Psoas muscle (tissue), 8 donors: Measurements from ENCODE around the gene CACNG6. TPM values are rescaled to one million over a fixed set of nuclear protein-coding genes. Genes with fewer than 3 reads are reported as not detected.

Source experiments
- ATAC-seq, 4 donors: fragments of 200-7000 bp; cut with Tn5 transposase; one replicate each; pipeline ENCODE4 v1.9.1; 2020; ENCODE audit warnings: moderate library complexity in 3 of 4, mild to moderate bottlenecking in 2 of 4
- DNase-seq, 2 donors: peaks; one replicate each; pipeline ENCODE4 v3.0.0-alpha.2; 2020
- H3K27ac ChIP-seq: fragments of 200-600 bp; one replicate; pipeline ENCODE4 v1.8.0; 2022
- H3K27me3 ChIP-seq, 3 donors: fragments of 200-600 bp in 1 of 3; one replicate each; pipeline versions ENCODE4 v1.6.1 to v1.8.0; 2013 to 2022; ENCODE audit warnings: low read length in 2 of 3, mild to moderate bottlenecking in 2 of 3, moderate library complexity in 1 of 3; ENCODE audit not compliant: insufficient read depth in 3 of 3
- H3K36me3 ChIP-seq, 2 donors: fragments of 200-600 bp in 1 of 2; one replicate each; pipeline versions ENCODE4 v1.6.1 to v1.8.0; 2013 to 2022; ENCODE audit warnings: low read depth in 1 of 2, mild to moderate bottlenecking in 1 of 2, moderate library complexity in 1 of 2; ENCODE audit not compliant: insufficient read depth in 1 of 2
- H3K4me1 ChIP-seq: fragments of 200-600 bp; one replicate; pipeline ENCODE4 v1.8.0; 2022
- H3K4me3 ChIP-seq: fragments of 200-600 bp; one replicate; pipeline ENCODE4 v1.8.0; 2022; ENCODE audit warnings: mild to moderate bottlenecking
- H3K9me3 ChIP-seq: fragments of 200-600 bp; one replicate; pipeline ENCODE4 v1.8.0; 2022
- WGBS, 3 donors: extraction: QIAGEN DNeasy Blood & Tissue Kit; methylation state at CpG; one replicate each; pipeline versions ENCODE4 v1.1.6 to v1.1.7; 2013; 5-methylcytosine and 5-hydroxymethylcytosine counted together
- intact Hi-C, 2 donors: fragments of 100-400 bp; cut with DNase I; formaldehyde crosslinking; loops; one replicate each; pipeline versions ENCODE4 v1.11.0 to v1.14.2; 2022
- polyA plus RNA-seq, 3 donors: library from polyadenylated mRNA; stranded (reverse); fragments of 200-250 nt; gene quantifications; one replicate each; pipeline ENCODE4 v1.2.3, GENCODE V29; 2013
- total RNA-seq, 4 donors: library from RNA; stranded (reverse); fragmentation: NEBNext Ultra II Directional in 2 of 4; extraction: Animal tissue kit (Norgen Biotek cat#: 25700) in 2 of 4; gene quantifications; one replicate each; pipeline versions ENCODE4 v1.2.1 to v1.2.4, GENCODE V29; 2021 to 2023
- TF ChIP-seq, protein P1 (sequence below): fragments of 200-600 bp; IDR thresholded peaks from one replicate; pipeline ENCODE4 v1.8.0; 2022; ENCODE audit warnings: antibody characterized with exemption
- donor health status: healthy with polysubstance abuse.
- donor health status: DM: no; HTN: no; CAD: no; lungs with moderate emphysema.
- donor health status: Bipolar disorder and iron deficiency.
- donor health status: healthy.
- donor health status: DM: yes; HTN: yes; CAD: no.
- donor health status: DM: no; HTN: no; CAD: no.
- donor health status: DM: no; HTN: no; CAD: no.
- donor health status: DM: yes; HTN: yes; CAD: no.

CACNG6 gene
- total and polyA plus RNA-seq, 7 donors: 2.1 to 33.1 (median 20.4) TPM

DNA sequence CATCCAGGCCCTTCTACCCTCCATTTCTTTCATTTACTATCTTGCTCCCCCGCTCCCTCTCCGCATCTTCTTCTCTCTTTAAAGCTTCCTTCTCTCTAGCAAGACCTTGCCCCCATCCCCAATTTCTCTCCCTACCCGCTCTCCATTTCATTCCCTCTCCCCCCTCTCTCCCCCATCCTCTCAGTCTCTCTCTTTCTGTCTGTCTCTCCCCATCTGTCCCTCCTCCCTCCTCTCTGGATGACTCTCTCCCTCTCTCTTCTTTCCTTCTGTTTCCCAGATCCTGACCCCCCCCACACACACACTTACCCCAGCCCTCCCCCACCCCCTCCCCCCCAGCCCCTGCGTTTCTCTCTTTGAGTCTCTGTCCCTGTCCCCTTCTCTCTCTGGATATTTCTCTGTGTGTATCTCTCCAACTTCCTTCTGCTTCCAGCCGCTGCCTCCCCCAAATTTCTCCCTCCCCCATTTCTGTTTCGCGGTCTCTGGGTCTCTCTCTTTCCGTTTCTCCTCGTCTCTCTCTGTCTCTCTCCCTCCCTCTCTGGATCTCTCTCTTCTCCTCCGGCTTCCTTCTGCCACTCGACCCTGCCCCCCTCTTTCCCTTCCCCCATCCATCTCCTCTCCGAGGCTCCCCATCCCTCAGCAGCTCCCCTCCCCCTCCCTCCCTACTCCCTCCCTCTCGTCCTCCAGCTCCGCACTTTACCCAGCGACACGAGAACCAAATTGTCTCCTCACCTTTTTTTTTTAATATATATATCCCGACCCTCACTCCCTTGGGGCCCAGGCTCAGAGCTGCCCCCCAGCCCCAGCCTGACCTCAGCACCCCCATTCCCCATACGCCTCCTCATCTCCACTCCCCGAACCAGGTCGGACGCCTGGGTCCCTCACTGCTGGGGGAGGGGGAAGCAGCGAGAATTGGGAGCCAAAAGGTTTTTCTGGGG, 32.3 kb upstream of the CACNG6 start:
- peaks cover 0 to 80% (median 32%) of the 10 kb centered on the region in 3 donors for H3K27me3 ChIP-seq
- no peaks in the 10 kb centered on the region for H3K9me3 ChIP-seq
- no peaks in the 10 kb centered on the region for H3K4me1 ChIP-seq
- H3K4me3 ChIP-seq: no peak overlapping the region
- TF ChIP-seq, protein P1, sequence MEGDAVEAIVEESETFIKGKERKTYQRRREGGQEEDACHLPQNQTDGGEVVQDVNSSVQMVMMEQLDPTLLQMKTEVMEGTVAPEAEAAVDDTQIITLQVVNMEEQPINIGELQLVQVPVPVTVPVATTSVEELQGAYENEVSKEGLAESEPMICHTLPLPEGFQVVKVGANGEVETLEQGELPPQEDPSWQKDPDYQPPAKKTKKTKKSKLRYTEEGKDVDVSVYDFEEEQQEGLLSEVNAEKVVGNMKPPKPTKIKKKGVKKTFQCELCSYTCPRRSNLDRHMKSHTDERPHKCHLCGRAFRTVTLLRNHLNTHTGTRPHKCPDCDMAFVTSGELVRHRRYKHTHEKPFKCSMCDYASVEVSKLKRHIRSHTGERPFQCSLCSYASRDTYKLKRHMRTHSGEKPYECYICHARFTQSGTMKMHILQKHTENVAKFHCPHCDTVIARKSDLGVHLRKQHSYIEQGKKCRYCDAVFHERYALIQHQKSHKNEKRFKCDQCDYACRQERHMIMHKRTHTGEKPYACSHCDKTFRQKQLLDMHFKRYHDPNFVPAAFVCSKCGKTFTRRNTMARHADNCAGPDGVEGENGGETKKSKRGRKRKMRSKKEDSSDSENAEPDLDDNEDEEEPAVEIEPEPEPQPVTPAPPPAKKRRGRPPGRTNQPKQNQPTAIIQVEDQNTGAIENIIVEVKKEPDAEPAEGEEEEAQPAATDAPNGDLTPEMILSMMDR: no peak
- H3K36me3 ChIP-seq: no peaks in the 10 kb centered on the region
- ATAC-seq (no peak), DNase-seq (no peak)
- H3K27ac ChIP-seq: no peak overlapping the region
- 2 to 3% (median 3%) methylated on average over 21 to 22 of the region's 22 CpGs for WGBS, 3 donors
- intact Hi-C loops: no loop called here

DNA sequence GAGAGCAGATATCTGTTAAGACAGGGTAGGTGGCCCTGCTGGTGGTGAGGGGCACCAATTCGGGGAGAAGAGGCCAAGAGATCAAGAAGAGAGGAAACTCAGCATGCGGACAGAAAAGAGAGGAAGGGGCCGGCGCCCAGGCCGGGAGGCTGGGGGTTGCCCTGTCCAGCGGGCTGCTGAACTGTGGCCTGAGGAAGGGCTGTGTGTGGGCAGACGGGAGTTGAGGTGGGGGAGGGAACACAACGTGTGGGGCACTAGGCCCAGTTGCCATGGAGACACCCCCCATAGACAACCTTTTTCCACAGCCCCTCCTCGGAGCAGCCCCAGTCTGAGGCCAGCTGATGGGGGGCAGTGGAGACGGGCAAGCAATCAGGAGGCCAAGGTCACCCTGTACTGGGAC, 31.2 kb upstream of the CACNG6 start:
- Histone ChIP-seq H3K4me1 (no peaks in the 10 kb centered on the region), H3K27me3 (peaks cover 0 to 87% (median 32%) of the 10 kb centered on the region in 3 donors), H3K27ac (no peak overlapping the region), H3K36me3 (no peaks in the 10 kb centered on the region), H3K9me3 (no peaks in the 10 kb centered on the region), H3K4me3 (no peak overlapping the region)
- TF ChIP-seq, protein P1: no peak
- DNase-seq (no peak), ATAC-seq (no peak)
- intact Hi-C loops: no loop called here
- WGBS, 3 donors: 8 to 9% (median 8%) methylated on average over 10 of the region's 10 CpGs

DNA sequence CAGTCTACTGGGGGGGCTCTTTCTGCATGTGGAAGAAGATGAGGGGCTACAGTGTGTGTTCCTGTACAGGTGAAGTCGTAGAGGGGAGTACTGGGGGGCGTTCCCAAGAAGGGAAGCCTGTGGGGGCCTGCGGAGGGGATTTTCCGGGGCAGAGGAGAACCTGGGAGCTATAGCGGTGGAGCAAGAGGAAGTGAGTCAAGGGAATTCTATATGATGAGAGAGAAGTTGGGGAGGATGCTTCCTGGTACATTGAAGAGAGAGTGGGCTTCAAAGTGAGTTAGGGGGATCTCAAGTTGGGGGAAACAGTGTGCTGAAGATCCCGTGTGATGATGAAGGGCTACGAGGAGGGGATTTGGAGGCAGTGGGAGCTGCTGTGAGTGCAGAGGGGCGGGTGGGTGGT, 30.6 kb upstream of the CACNG6 start:
- H3K4me3 ChIP-seq: no peak overlapping the region
- WGBS, 3 donors: 4 to 11% (median 7%) methylated on average over 8 of the region's 8 CpGs
- no peak overlapping the region for H3K27ac ChIP-seq
- no peak for ATAC-seq
- intact Hi-C loops: no loop called here
- no peaks in the 10 kb centered on the region for H3K9me3 ChIP-seq
- TF ChIP-seq, protein P1: no peak
- DNase-seq: no peak
- no peaks in the 10 kb centered on the region for H3K36me3 ChIP-seq
- H3K4me1 ChIP-seq: no peaks in the 10 kb centered on the region
- peaks cover 0 to 87% (median 32%) of the 10 kb centered on the region in 3 donors for H3K27me3 ChIP-seq

DNA sequence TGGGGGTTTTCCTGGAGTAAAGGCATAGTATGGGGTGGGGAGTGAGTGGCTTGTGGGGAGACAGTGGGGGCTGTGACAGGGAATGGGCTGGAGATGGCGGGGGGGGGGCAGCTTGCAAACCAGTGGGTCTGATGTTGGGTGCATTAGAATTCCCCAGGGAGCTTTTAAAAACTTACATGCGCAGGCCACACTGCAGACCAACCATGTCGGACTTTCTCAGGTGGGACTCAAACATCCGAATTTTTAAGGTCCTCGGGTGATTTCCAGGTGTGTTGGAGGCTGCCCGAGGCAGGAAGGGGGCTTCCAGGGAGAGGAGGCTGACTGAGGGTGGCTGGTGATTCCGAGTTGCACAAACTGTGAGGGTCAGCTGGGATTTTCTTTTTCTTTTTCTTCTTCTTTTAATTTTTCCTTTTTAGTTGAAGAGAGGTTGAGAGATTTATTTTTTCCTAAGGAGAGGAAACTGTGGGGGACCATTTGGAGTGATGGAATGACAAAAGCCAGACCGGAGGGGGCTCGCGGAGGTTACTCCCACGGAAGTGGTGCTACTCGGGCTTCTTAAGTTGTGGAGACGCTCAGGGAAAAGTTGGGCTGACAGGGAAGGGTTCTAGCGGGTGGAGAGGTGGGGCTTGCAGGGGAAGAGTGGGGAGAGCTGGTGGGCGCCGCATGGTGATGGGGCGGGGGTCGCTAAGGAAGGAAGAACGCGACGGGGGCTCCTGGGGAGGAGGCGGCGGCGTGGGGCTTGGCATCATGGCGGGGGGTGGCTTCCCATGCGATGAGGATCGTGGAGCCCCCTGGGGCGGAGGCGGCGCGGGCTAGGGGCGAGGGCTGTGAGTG, 29.7 kb upstream of the CACNG6 start:
- peaks cover 0 to 87% (median 32%) of the 10 kb centered on the region in 3 donors for H3K27me3 ChIP-seq
- WGBS, 3 donors: 1 to 3% (median 2%) methylated on average over 31 to 32 of the region's 32 CpGs
- no peaks in the 10 kb centered on the region for H3K4me1 ChIP-seq

More for the DNA sequence above, 29.7 kb upstream of the CACNG6 start:
- intact Hi-C loops: no loop called here
- no peaks in the 10 kb centered on the region for H3K36me3 ChIP-seq
- H3K27ac ChIP-seq: no peak overlapping the region
- H3K4me3 ChIP-seq: no peak overlapping the region
- TF ChIP-seq, protein P1: no peak
- no peaks in the 10 kb centered on the region for H3K9me3 ChIP-seq
- ATAC-seq (no peak), DNase-seq (no peak)
